LoVo (cell line): ENCODE results near the gene PPP6C.
A peak's percentile ranks its signal among the peaks of the same experiment; 100 is the strongest.
"Not testable (repeated sequence)": the region's sequence is repeated elsewhere in the genome, so short reads cannot be mapped to it uniquely, and the experiment has no call there.

ENCODE experiments used
- DNase-seq: peaks from one replicate; pipeline ENCODE4 v3.0.0-alpha.2; 2016; ENCODE audit warnings: low spot score

PPP6C gene

GRCh38 chr9:125181756-125182155 lies 7.8 kb downstream of the PPP6C start:
- not testable (repeated sequence) for DNase-seq

- no peak for DNase-seq
Observed at GRCh38 chr9:125180876-125181275, 8.7 kb downstream of the PPP6C start.

- not testable (repeated sequence) for DNase-seq
Observed at GRCh38 chr9:125179776-125180175, 9.8 kb downstream of the PPP6C start.

GRCh38 chr9:125177888-125178287 lies 11.7 kb downstream of the PPP6C start:
- DNase-seq, result no peak

GRCh38 chr9:125176636-125177035 lies 13.0 kb downstream of the PPP6C start:
- DNase-seq, result no peak

GRCh38 chr9:125172031-125172755 lies 17.4 kb downstream of the PPP6C start:
- no peak for DNase-seq

GRCh38 chr9:125169895-125170294 lies 19.7 kb downstream of the PPP6C start:
- no peak for DNase-seq

GRCh38 chr9:125166762-125167161 lies 22.8 kb downstream of the PPP6C start:
- no peak for DNase-seq

- not testable (repeated sequence) for DNase-seq
Observed at GRCh38 chr9:125162891-125163290, 26.7 kb downstream of the PPP6C start.

GRCh38 chr9:125161284-125161918 lies 28.2 kb downstream of the PPP6C start:
- DNase-seq, result no peak

- DNase-seq, result no peak
Observed at GRCh38 chr9:125160750-125161149, 28.9 kb downstream of the PPP6C start.

GRCh38 chr9:125156551-125156950 lies 33.1 kb downstream of the PPP6C start:
- DNase-seq, result no peak

GRCh38 chr9:125153712-125154367 lies 35.8 kb downstream of the PPP6C start:
- no peak for DNase-seq

- no peak for DNase-seq
Observed at GRCh38 chr9:125151730-125152129, 37.9 kb downstream of the PPP6C start.

- no peak for DNase-seq
Observed at GRCh38 chr9:125150349-125151245, 39.0 kb downstream of the PPP6C start.

- DNase-seq, result no peak
Observed at GRCh38 chr9:125147401-125147951, 42.1 kb downstream of the PPP6C start.

GRCh38 chr9:125146247-125146646 lies 43.4 kb downstream of the PPP6C start:
- no peak for DNase-seq

GRCh38 chr9:125145425-125145824 lies 44.2 kb downstream of the PPP6C start:
- DNase-seq, result no peak

- peak; percentile 99 for DNase-seq
Observed at GRCh38 chr9:125143377-125144090, 46.1 kb downstream of the PPP6C start, which contains the start of gene SCAI. Gene SCAI, minus strand, starts transcription at chr9:125143528. Its CDS starts 91 bp downstream, at chr9:125143437.

GRCh38 chr9:125142560-125143376 lies 46.8 kb downstream of the PPP6C start:
- no peak for DNase-seq
